Measurements from ENCODE around the gene TSC22D3. TPM values are rescaled to one million over a fixed set of nuclear protein-coding genes. Genes with fewer than 3 reads are reported as not detected.
A peak's percentile ranks its signal among the peaks of the same experiment; 100 is the strongest.
"Not testable (repeated sequence)": the region's sequence is repeated elsewhere in the genome, so short reads cannot be mapped to it uniquely, and the experiment has no call there.

TSC22D3 gene
- polyA plus RNA-seq, 1 donor, result 48.5 TPM

DNA sequence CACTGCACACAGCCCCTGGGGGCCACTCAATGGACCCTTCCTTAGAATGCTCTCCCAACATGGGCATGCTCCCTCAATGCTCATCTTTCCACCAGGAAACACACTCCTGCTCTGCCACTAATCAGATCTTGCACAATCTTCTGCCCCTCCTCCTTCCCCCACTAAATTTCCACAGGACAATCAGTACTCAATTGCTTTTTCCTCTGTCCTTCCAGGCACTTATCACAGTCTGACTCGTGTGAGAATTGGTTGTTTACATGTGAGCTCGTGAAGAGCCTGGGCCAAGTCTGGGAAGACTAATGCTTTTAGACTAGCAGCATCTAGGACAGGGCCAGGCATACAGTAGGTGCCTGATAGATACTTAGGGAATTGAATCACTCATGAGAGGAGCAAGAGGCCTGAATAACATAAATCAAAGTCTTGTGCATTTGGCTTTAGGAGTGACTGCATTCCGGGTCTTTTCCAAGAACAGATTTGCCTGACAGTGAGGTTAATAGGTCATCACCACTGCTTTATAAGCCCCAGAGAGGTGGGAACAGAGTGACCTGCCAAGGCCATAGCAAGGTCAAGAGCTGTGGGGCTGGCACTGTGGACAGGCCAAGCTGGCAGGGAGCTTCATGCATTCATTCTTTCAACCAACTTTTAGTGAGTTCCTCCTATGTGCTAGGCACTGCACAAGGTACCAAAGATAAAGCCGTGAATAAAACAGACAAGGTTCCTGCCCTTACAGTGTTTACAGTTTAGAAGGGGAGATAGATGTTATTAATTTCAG is 92.3 kb downstream of the TSC22D3 start:
- no peak for DNase-seq (ENCODE audit: low read depth)

DNA sequence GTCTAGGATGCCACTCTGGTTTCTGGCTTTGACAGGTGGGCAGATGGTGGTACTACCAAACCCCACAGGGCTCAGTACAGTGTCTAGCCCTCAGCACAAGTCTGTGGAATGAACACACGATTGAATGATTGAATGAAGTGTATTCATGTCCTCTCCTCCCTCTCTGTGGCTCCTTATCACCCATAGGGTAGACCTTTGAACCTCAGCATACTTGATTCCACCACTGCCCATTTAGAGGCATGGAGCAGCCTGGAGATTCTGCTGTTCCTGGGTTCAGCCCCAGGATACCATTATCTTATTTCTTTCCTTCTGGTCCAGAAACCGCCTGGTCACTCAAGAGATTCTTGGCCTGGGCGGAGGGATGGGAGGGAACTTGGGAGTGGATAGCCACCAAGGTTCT is 93.3 kb downstream of the TSC22D3 start:
- no peak for DNase-seq (ENCODE audit: low read depth)

DNA sequence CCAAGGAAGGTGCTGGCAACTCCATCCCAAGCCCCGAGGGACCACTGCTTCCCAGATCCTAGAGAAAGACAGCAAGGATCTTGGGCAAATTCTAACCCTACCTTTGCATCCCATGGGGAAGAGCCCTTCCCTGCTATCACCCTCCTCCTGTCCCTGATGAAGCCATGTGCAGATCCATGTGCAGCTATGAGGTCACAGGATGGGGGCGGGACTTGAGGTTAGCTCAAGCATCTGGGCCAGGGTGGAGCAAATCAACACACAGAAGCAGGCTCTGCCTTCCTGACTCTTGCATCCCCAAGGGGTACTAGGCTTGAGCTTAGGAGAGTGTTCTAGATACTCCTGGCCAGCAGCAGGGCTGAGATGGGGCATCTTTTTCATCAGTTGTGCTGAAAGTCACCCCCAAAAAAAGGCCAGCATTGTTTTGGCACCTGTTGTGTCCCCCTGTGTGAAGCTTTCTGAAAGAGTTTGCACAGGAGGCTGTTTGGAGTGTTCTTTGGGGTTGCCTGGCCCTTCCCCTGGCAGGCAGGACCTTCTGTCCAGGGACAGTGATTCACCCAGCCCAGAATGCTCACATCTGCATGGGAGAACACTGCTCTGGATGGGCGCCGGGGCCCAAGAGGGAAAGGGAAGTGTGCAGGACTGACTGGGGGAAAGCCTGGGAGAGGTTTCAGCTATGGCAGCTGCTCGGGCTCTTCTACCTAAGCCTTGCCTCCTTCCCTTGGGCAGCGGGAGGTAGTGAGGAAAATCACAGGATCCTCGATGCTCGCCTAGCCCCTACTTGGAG is 96.4 kb downstream of the TSC22D3 start:
- no peak for DNase-seq (ENCODE audit: low read depth)

DNA sequence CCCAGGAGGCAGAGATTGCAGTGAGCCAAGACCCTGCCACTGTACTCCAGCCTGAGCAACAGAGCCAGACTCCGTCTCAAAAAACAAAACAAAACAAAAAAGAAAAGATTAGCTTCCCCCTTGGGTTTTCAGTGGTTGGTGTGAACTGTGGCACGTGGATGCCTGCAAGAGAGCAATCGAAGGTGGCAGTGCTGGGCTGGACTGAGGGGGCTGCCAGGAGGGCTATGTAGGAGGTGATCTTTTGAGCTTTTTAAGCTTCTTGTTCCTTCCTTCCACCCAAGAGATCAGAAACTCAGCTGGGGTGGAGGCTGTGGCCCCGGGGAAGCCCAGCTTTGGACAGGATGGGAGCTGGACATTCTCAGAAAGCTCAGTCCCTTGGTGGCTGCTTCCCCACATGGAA is 97.7 kb downstream of the TSC22D3 start:
- no peak for DNase-seq (ENCODE audit: low read depth)

DNA sequence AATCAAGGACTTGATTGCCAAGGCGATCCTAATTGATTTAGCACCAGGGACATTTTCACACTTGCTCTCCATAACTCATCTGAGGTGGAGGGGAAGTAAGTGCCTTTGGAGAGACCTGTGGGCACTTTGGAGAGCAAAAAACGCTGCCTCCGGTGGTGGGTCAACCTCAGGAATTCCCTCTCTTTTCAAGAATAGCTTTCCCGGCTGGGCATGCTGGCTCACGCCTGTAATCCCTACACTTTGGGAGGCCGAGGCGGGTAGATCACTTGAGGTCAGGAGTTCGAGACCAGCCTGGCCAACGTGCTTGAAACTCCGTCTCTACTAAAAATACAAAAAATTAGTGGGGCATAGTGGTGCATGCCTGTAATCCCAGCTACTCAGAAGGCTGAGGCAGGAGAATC is 98.1 kb downstream of the TSC22D3 start:
- no peak for DNase-seq (ENCODE audit: low read depth)

DNA sequence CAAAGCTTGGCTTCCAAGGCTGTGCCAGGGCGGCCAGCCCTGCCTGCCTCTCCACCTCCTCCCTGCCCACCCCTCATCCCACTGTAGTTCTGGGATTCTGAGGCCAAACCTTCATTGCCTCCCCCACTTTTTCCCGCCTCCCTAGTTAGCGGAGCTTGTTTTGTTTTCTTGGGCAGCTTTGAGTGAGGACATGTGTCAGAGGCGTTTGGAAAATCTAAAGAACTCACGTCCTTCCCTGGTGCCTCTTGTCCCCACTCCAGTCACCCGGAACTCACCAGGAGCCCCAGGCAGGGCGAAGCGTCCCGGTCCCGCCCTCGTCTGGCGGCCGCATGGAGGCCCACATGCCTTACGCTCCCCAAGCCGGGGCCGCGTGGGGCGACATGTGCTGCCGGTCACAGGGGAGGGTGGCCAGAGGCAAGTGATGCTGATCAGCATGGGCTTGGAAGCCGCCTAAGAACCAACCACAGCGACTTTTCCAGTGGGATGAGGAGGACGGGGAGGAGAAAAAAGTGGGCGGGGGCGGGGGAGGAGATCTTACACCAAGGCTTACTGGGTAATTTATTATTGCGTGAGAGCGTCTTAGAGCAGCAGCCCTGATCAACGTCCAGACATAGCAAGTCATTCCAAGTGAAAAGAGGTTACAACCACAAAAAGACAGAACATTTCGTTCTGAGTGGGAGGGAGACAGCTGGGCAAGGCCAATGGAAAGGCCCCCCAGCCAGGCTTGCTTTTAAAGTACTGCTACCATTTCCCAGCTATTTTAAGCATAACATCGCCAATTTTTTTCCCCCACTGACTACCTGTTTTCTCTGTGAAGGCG is 98.8 kb downstream of the TSC22D3 start:
- peak; percentile 48 for DNase-seq (ENCODE audit: low read depth)

DNA sequence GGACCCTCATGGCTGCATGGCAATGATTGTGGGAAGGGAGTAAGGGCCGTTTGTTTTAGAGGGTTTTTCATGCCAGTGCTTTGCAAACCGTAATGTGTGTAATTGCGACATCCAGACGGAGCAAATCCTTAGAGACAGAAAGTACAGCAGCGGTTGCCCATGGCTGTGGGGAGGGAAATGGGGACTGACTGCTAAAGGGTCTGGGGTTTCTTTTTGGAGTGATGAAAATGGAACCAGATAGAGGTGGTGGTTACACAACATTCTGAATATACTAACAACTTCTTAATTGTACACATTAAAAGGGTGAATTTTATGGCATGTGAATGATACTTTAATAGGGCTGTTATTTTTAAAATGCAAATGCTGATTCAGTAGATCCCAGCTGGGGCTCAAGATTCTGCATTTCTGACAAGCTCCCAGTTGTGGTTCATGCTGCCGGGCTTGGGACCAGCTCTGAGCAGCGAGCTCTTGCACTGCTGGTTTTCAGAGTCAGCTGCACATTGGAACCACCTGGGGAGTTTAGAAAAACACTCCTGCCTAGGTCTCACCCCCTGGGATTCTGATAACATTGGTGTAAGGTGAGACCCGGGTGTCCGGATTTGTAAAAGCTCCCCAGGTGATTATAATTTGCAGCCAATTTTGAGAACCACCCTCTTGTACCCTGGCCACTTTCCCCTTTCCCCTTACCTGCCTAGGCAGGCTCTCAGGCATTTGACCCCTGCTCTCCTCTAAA is 99.6 kb downstream of the TSC22D3 start:
- no peak for DNase-seq (ENCODE audit: low read depth)

DNA sequence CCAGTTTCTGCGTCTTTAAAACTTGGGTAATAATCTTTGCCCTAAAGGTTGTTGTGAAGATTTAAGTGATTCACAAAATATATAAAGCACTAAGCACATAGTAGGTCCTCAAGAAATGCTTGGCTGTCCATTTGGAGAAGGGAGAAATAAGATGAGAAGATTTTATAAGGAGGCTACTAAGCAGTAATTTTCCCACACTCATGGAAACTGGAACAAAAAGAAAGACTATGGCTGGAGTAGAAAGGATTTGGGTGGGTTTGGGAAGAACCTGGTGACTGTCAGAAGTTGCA is 100.3 kb downstream of the TSC22D3 start:
- DNase-seq (ENCODE audit: low read depth), result no peak

DNA sequence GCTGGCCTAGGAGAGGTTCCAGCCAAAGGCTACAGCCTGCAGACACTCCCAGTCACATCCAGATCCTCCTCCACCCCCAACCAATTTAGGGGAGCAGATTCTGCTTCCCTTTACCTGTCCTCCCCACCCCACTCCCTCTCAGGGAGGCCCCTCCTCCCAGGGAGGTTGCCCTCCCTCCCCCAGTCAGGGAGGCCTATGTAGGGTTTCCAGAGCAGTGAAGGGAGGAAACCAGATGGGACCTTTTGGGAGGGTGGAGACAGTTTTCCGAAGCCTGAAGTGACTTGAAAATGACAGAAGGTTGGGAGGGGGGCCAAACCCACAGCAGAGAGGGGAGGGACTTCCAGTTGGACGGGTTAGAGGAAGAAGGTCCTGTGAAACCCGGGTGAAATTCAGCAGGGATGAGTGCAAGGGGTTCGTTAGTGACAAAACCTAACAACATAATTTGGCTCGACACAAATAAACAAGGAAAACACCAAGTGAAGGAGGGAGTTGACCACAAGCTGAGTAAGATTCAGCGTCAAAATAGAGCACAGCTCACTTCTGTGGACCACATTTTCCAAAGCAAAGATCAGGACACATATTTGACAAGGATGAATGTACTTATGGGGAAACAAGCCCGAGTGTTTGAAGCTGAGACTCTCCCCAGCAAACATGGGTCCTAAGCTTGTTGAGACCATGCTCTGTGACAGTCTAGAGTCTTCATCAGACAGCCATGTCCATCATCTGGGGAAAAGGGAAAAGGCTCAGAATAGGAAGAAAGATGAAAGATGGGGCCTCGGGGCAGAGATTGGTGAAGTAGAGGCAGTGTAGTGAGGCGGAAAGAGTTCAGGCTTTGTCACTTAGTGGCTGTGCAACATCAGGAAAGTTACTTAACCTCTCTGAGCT is 100.9 kb downstream of the TSC22D3 start:
- DNase-seq (ENCODE audit: low read depth), result no peak

DNA sequence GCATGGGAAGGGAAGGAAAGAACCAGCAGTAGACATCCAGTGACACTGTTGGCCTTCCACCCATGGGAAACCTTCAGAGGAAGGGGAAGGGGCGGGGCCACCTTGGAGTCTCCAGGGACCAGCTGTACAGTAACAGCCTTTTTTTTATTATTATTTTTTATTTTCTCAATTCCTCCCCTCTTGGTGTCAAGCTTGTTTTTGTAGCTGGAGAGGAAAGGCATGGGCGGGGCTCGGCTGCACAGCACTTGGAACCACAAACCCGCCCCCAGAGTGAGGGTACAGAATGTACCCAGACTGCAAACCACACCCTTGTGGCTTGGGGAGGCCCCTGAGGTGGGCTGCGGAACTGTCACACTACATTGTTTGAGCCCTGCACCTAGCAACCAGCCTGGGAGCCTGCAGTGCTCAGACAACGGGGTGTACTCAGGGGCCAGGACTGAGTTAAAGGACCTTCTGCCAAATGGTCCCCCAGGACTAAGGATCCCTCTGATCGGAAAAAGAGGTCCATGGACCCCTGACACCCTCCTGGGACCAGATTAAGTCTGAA is 101.6 kb downstream of the TSC22D3 start:
- no peak for DNase-seq (ENCODE audit: low read depth)

DNA sequence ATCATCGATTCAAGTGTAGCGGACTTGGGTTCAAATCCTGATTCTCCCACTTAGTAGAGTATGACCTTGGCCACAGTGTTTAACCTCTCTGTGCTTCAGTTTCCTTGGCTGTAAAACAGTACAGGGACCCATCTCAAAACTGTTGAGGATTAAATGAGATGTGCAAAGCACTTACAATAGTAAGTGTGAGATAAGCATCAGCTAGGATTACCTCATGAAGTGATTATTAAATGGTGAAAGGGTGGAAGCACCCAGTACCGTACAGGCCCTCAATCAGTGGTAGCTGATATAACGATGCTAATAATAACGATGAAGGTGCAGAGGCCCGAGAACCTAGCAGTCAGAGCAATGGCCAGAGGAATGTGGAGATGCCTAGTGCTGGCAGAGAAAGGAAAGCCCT is 102.2 kb downstream of the TSC22D3 start:
- no peak for DNase-seq (ENCODE audit: low read depth)

DNA sequence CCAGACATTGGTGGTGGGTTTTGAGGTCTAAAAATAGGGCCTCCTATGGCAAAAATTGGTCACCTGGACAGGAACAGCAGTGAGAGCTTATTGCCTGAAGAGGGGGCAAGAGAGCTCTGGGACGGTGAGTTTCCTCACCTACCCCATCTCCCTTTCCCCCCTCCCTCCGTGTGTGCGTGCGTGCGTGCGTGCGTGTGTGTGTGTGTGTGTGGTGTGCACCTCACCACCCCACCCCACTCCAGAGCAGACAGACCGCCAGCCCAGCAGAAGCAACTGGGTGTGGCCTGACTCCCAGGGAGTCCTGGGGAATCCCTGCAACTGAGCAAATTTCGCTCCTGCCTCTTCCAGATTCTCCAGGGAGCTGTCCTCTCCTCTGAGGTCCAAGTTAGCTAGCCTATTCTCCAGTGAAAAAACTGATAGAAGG is 102.6 kb downstream of the TSC22D3 start:
- DNase-seq (ENCODE audit: low read depth), result no peak

DNA sequence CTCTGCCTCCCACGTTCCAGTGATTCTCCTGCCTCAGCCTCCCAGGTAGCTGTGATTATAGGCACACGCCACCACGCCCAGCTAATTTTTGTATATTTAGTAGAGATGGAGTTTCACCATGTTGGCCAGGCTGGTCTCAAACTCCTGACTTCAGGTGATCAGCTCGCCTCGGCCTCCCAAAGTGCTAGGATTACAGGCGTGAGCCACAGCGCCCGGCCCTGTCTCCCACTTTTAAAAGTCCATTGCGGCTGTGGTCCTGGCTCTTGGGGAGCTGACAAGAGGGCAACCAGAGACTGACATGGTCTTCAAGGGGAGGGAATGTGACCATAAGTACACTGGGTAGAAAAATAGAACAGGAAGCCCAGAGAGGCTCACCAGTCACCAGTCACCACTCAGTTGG is 104.3 kb downstream of the TSC22D3 start:
- DNase-seq (ENCODE audit: low read depth), result not testable (repeated sequence)

DNA sequence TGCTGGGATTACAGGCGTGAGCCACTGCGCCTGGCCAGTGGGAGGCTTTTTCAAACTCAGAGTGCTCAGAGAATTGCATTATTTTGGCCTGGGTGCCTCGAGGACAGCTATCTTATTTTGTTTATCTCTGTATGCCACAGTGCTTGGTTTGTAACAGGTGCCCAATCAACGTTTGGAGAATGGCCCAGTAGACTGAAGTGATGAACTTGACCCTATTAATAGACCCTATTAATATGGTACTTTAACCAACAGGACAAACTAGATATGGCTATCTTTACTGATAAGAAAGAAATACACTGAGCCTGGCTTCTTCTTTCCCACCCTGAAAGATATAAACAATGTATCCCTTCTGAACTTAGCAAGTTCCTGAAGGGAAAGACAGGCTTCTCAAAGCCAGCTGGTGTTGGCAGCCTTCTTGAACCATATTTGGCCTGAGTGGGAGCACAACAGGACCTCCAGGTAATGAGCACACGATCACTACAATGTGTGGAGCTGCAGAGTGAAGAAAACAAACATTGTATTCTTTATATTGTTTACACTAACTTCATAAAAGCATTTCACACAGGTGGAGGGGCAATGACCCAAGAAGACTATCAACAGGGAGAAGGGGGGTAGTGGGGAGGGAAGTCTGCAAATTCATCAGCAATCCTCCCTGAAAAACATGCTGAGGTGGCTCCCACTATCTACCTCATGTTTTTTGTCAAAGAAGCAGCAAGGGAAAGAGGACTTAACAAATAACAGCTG is 105.5 kb downstream of the TSC22D3 start:
- DNase-seq (ENCODE audit: low read depth), result no peak

DNA sequence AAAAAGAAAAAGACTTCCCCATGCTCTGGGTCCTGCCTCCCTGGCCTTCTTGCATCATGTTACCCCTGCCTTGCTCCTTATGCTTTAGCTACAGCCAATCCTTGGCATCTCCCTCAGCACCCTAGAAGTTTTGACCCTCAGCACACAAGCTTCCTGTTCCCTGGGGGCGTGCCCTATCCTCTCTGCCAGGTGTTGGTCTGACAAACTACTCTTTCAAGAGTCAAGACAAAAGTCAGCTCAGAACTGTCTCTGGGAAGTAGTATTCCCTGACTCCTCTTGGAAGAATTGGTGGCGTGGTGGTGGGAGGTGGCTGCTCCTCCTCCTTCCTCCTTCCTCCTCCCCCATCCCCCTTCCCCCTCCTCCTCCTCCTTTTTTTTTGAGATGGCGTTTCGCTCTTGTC is 106.3 kb downstream of the TSC22D3 start:
- DNase-seq (ENCODE audit: low read depth), result no peak

DNA sequence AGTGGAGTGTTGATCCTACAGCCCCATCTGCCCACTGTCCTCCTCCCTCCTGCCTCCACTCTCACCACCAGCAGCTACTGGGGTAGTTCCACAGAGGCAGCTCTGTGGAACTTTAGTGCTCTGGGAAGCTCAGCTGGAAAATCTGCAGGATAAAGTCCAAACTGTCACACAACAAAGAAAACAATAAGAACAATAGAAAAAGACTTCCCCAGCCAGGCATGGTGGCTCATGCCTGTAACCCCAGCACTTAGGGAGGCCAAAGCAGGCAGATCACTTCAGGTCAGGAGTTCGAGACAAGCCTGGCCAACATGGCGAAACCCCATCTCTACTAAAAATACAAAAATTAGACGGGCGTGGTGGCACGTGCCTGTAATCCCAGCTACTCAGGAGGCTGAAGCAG is 106.9 kb downstream of the TSC22D3 start:
- not testable (repeated sequence) for DNase-seq (ENCODE audit: low read depth)

DNA sequence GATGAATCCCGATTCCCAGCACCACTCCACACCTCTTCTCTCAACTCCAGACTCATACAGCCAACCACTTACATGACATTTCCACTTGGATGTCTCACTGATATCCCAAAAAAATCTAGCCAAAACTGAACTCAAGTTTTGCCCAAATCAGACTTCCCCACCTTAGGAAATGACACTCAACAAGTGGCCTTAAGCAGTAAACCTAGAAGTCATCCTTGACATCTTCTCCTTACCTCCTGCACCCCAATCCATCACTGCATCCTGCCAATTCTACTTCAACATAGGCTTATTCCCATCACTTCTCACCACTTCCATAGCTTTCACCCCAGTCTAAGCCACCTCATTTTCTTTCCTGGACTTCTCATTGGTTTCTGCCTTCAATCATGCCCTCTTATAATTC is 108.2 kb downstream of the TSC22D3 start:
- DNase-seq (ENCODE audit: low read depth), result no peak

DNA sequence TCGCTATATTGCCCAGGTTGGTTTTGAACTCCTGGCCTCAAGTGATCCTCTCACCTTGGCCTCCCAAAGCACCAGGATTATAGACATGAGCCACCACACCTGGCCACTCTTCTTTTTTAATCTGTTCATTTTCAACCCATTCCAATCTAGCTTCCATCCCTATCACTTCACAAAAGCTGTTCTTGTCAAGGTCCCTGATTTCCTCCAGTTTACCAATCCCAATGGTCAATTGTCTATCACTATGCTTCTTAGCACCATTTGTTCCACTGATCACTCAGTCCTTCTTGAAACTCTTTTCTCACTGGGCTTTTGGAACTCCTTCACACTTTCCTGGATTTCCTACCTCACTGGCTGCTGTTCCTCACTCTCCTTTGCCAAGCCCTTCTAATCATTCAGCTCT is 108.7 kb downstream of the TSC22D3 start:
- DNase-seq (ENCODE audit: low read depth), result no peak

Measured in forelimb muscle (tissue), 1 donor.